H1 (cell line): ENCODE data around the gene IL17RA. TPM values are rescaled to one million over a fixed set of nuclear protein-coding genes. Genes with fewer than 3 reads are reported as not detected.

ENCODE experiments used
- CTCF ChIA-PET: fragments of 300-600 bp; sonication (Branson Sonifier 250); formaldehyde crosslinking; loops from one replicate; lab custom pipeline; 2021; ENCODE audit not compliant: partially characterized antibody; lab: Charles Lee
- POLR2A ChIA-PET: fragments of 300-600 bp; sonication (Branson Sonifier 250); formaldehyde crosslinking; loops from one replicate; lab custom pipeline; 2021; ENCODE audit warnings: inconsistent platforms; ENCODE audit not compliant: partially characterized antibody; lab: Charles Lee
- DNase-seq, 2 experiments: peaks; one replicate each; pipeline versions ENCODE4 v3.0.0 to v3.0.0-alpha.2; 2010 to 2022; ENCODE audit warnings: low spot score in 2 of 2, low read depth in 1 of 2, mixed read lengths in 1 of 2
- FAIRE-seq: peaks from 2 replicates; lab custom pipeline; 2011; peaks lifted over from hg19 to GRCh38; lab: Jason Lieb, UNC
- H2AFZ ChIP-seq: 2 replicates; pipeline ENCODE4 v1.8.1; 2012; ENCODE audit warnings: low read length, inconsistent platforms
- H2AK5ac ChIP-seq: 2 replicates; pipeline ENCODE4 v1.6.1; 2013; ENCODE audit warnings: low read depth, low read length
- H2BK120ac ChIP-seq: replicated peaks from 2 replicates; pipeline ENCODE3; 2013; ENCODE audit warnings: low read depth, low read length, inconsistent platforms
- H2BK12ac ChIP-seq: 2 replicates; pipeline ENCODE4 v1.6.1; 2013; ENCODE audit warnings: low read depth, low read length
- H2BK15ac ChIP-seq: 2 replicates; pipeline ENCODE4 v1.6.1; 2013; ENCODE audit warnings: low read length
- H2BK20ac ChIP-seq: 2 replicates; pipeline ENCODE4 v1.6.1; 2013; ENCODE audit warnings: low read length
- H2BK5ac ChIP-seq: 2 replicates; pipeline ENCODE4 v1.6.1; 2013; ENCODE audit warnings: low read depth, low read length
- H3K14ac ChIP-seq: 2 replicates; pipeline ENCODE4 v1.6.1; 2013; ENCODE audit warnings: inconsistent platforms; ENCODE audit not compliant: insufficient read length
- H3K18ac ChIP-seq: 2 replicates; pipeline ENCODE4 v1.6.1; 2013; ENCODE audit warnings: low read length; ENCODE audit errors: extremely low read depth
- H3K23ac ChIP-seq: 2 replicates; pipeline ENCODE4 v1.6.1; 2013; ENCODE audit warnings: inconsistent platforms; ENCODE audit not compliant: insufficient read length
- H3K23me2 ChIP-seq: 2 replicates; pipeline ENCODE4 v1.6.1; 2013; ENCODE audit warnings: low read depth, low read length
- H3K27ac ChIP-seq: 2 replicates; pipeline ENCODE4 v1.6.1; 2011; ENCODE audit warnings: low read depth, low read length, inconsistent platforms
- H3K27me3 ChIP-seq, 4 experiments: replicated peaks in 1 of 4; 1 replicate in 1 of 4; 2 replicates in 3 of 4; pipeline versions ENCODE4 v1.6.1 to v1.8.1; 2011 to 2013; ENCODE audit warnings: low read length in 3 of 4, mild to moderate bottlenecking in 3 of 4, inconsistent platforms in 2 of 4, mixed read lengths in 2 of 4, moderate library complexity in 1 of 4; ENCODE audit not compliant: control insufficient read depth in 3 of 4, insufficient read depth in 3 of 4; ENCODE audit errors: extremely low read depth in 1 of 4
- H3K36me3 ChIP-seq, 4 experiments: 2 replicates each; pipeline versions ENCODE4 v1.6.1 to v1.8.1; 2011 to 2013; ENCODE audit warnings: mild to moderate bottlenecking in 4 of 4, low read length in 3 of 4, moderate library complexity in 2 of 4, control low read depth in 1 of 4, inconsistent platforms in 1 of 4; ENCODE audit not compliant: insufficient read depth in 4 of 4, control insufficient read depth in 2 of 4
- H3K4ac ChIP-seq: replicated peaks from 2 replicates; pipeline ENCODE3; 2013; ENCODE audit warnings: low read length, low read depth, mixed read lengths, inconsistent platforms; ENCODE audit not compliant: insufficient read length
- H3K4me1 ChIP-seq, 4 experiments: replicated peaks in 1 of 4; 1 replicate in 1 of 4; 2 replicates in 3 of 4; pipeline versions ENCODE4 v1.6.1 to v1.8.1; 2011 to 2013; ENCODE audit warnings: low read length in 3 of 4, inconsistent platforms in 2 of 4, mixed read lengths in 1 of 4; ENCODE audit not compliant: insufficient read depth in 4 of 4, control insufficient read depth in 3 of 4
- H3K4me2 ChIP-seq, 2 experiments: 2 replicates each; pipeline versions ENCODE4 v1.6.1 to v1.8.1; 2011 to 2013; ENCODE audit warnings: low read depth in 2 of 2, low read length in 2 of 2, control low read depth in 1 of 2, inconsistent platforms in 1 of 2, mild to moderate bottlenecking in 1 of 2; ENCODE audit not compliant: insufficient read depth in 1 of 2
- H3K4me3 ChIP-seq, 4 experiments: fragments of 200-600, 300-600 bp in 1 of 4; sonication (generic), shearing (Covaris generic), sonication (Bioruptor Twin) in 1 of 4; 2 replicates each; pipeline versions ENCODE4 v1.5.1 to v1.8.1; 2011 to 2016; ENCODE audit warnings: low read length in 4 of 4, low read depth in 3 of 4, control low read depth in 2 of 4, inconsistent platforms in 2 of 4, mild to moderate bottlenecking in 2 of 4, mixed read lengths in 1 of 4, moderate library complexity in 1 of 4; ENCODE audit not compliant: insufficient read depth in 2 of 4; ENCODE audit errors: extremely low read depth in 1 of 4
- H3K56ac ChIP-seq: replicated peaks from 2 replicates; pipeline ENCODE3; 2013; ENCODE audit warnings: low read depth, mild to moderate bottlenecking, mixed read lengths, low read length, inconsistent platforms; ENCODE audit not compliant: insufficient read length
- H3K79me1 ChIP-seq: 2 replicates; pipeline ENCODE4 v1.6.1; 2013; ENCODE audit warnings: low read depth, low read length, control low read depth
- H3K79me2 ChIP-seq, 2 experiments: 2 replicates each; pipeline versions ENCODE4 v1.6.1 to v1.8.1; 2012 to 2013; ENCODE audit warnings: low read length in 2 of 2, mild to moderate bottlenecking in 2 of 2, inconsistent platforms in 1 of 2; ENCODE audit not compliant: insufficient read depth in 2 of 2, control insufficient read depth in 1 of 2
- H3K9ac ChIP-seq, 4 experiments: replicated peaks in 1 of 4; 1 replicate in 1 of 4; 2 replicates in 3 of 4; pipeline versions ENCODE4 v1.6.1 to v1.8.1; 2011 to 2013; ENCODE audit warnings: low read depth in 3 of 4, low read length in 3 of 4, control low read depth in 2 of 4, mild to moderate bottlenecking in 2 of 4, moderate library complexity in 2 of 4, inconsistent platforms in 1 of 4; ENCODE audit errors: extremely low read depth in 1 of 4
- H3K9me3 ChIP-seq, 2 experiments: 2 replicates each; pipeline versions ENCODE4 v1.6.1 to v1.8.1; 2012 to 2013; ENCODE audit warnings: mild to moderate bottlenecking in 2 of 2, moderate library complexity in 2 of 2, control low read depth in 1 of 2, inconsistent platforms in 1 of 2, low read depth in 1 of 2, low read length in 1 of 2, mixed read lengths in 1 of 2; ENCODE audit not compliant: insufficient read depth in 2 of 2
- H4K20me1 ChIP-seq, 2 experiments: replicated peaks in 1 of 2; 2 replicates each; pipeline versions ENCODE3 to v1.8.1; 2011 to 2013; ENCODE audit warnings: inconsistent platforms in 2 of 2, low read length in 2 of 2, mild to moderate bottlenecking in 1 of 2; ENCODE audit not compliant: insufficient read depth in 2 of 2, control insufficient read depth in 1 of 2
- H4K5ac ChIP-seq: 2 replicates; pipeline ENCODE4 v1.6.1; 2013; ENCODE audit warnings: low read length, low read depth, mixed read lengths, inconsistent platforms; ENCODE audit not compliant: insufficient read length
- H4K8ac ChIP-seq: 2 replicates; pipeline ENCODE4 v1.8.0; 2013; ENCODE audit warnings: mild to moderate bottlenecking, moderate library complexity, low read length, inconsistent platforms; ENCODE audit not compliant: insufficient read depth; ENCODE audit errors: extremely low read depth
- H4K91ac ChIP-seq: replicated peaks from 2 replicates; pipeline ENCODE3; 2013; ENCODE audit warnings: low read length, mixed read lengths, inconsistent platforms; ENCODE audit not compliant: insufficient read length
- POU5F1 ChIP-seq: IDR thresholded peaks from 2 replicates; pipeline ENCODE4 v1.6.1; 2011; ENCODE audit warnings: low read depth, mild to moderate bottlenecking, low read length, moderate library complexity
- WGBS, 2 experiments: shearing (Covaris generic) in 1 of 2; methylation state at CpG; one replicate each; pipeline versions ENCODE4 v1.1.6 to v1.1.7; 2013 to 2015; ENCODE audit warnings: low lambda C conversion rate in 2 of 2, mixed read lengths in 2 of 2, inconsistent platforms in 1 of 2, low coverage in 1 of 2, missing lambda C conversion rate in 1 of 2; ENCODE audit not compliant: insufficient replicate concordance in 2 of 2, insufficient coverage in 1 of 2, insufficient read length in 1 of 2; ENCODE audit errors: extremely low coverage in 1 of 2, missing lambda C conversion rate in 1 of 2; 5-methylcytosine and 5-hydroxymethylcytosine counted together
- polyA plus RNA-seq, 7 experiments: library from polyadenylated mRNA; depleted of rRNA in 3 of 7; stranded (reverse) in 5 of 7; unstranded in 2 of 7; fragments of >200 nt in 5 of 7; fragments of 200-250 nt in 2 of 7; gene quantifications; 1 replicate in 5 of 7; 2 replicates in 1 of 7; 4 replicates in 1 of 7; pipeline versions ENCODE4 v1.2.1 to v1.2.3, GENCODE V29; 2011 to 2013; ENCODE audit warnings: missing spikeins in 2 of 7, mixed read lengths in 2 of 7
- total RNA-seq: library from RNA; stranded (reverse); fragmentation: NEBNext Ultra II Directional; extraction: Animal tissue kit (Norgen Biotek cat#: 25700); gene quantifications from 2 replicates; pipeline ENCODE4 v1.2.1, GENCODE V29; 2021
- TF ChIP-seq, protein P1 (sequence below): IDR thresholded peaks from 2 replicates; pipeline ENCODE4 v1.6.1; 2012; ENCODE audit warnings: inconsistent platforms

The IL17RA gene
- total and polyA plus RNA-seq, 2 of the 8 experiments (the other 6 are each of a cell fraction or from before 2014, with no cell fraction given), result 5.6 to 9.9 TPM

DNA sequence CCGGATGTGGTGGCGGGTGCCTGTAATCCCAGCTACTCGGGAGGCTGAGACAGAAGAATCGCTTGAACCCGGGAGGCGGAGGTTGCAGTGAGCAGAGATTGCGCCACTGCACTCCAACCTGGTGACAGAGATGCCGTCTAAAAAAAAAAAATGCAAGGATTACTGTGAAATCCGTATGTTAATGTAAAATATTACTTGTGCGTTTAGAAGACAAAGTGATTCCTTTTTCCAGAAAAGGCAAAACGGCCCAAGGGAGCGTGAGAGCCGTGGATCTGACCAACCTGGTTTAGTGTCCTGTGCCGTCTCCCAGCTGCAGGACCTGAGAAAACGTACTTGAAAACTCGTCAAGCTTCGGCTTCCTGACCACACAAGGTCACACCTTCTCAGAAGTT, 73.4 kb downstream of the IL17RA start:
- H2BK12ac ChIP-seq, result no peak overlapping the region
- H3K9ac ChIP-seq, result peak overlapping the region in 2 of 4 experiments; percentile 5 to 33; a peak in 2 of 7 replicates
- H3K4me3 ChIP-seq, result peak overlapping the region; percentile 47 to 70 (median 66)
- CTCF ChIA-PET, result interaction anchor here (1.4 kb wide), 2 partner anchors 11 to 26 kb away, joined by 6 to 7 read pairs; no protein-coding TSS in a partner anchor
- no peak overlapping the region for H2BK5ac ChIP-seq
- no peak overlapping the region for H3K23ac ChIP-seq
- H3K79me2 ChIP-seq, result peaks cover 17 to 44% of the 10 kb centered on the region in 2 experiments
- H2BK15ac ChIP-seq, result no peak overlapping the region
- H3K56ac ChIP-seq, result no peak overlapping the region
- H3K27ac ChIP-seq, result no peak overlapping the region
- H2AFZ ChIP-seq, result no peak overlapping the region
- 64% methylated on average over 17 of the region's 17 CpGs; no CpG with 5 or more reads in 1 of the 2 experiments for WGBS, 2 experiments
- 0 out of 7 replicates have a peak, but pooled peaks cover 0 to 4% (median 0%) of the 10 kb centered on the region in 4 experiments for H3K27me3 ChIP-seq
- no peak for DNase-seq
- H3K23me2 ChIP-seq, result peaks cover 10% of the 10 kb centered on the region; the same call in 1 of the 2 replicates
- H3K4ac ChIP-seq, result no peak overlapping the region
- H3K14ac ChIP-seq, result no peak overlapping the region
- peaks cover 3 to 8% (median 5%) of the 10 kb centered on the region in 4 experiments; a peak in 6 of 7 replicates for H3K4me1 ChIP-seq
- H3K36me3 ChIP-seq, result no peaks in the 10 kb centered on the region
- H4K91ac ChIP-seq, result no peak overlapping the region
- peaks cover 8% of the 10 kb centered on the region for H3K79me1 ChIP-seq
- H2BK20ac ChIP-seq, result no peak overlapping the region
- H2AK5ac ChIP-seq, result no peak overlapping the region
- peaks cover 2 to 5% of the 10 kb centered on the region in 2 experiments for H4K20me1 ChIP-seq
- H2BK120ac ChIP-seq, result no peak overlapping the region
- H3K9me3 ChIP-seq, result no peaks in the 10 kb centered on the region
- peak overlapping the region; percentile 60; the same call in 1 of the 2 replicates for H3K18ac ChIP-seq
- TF ChIP-seq POU5F1, result no peak
- TF ChIP-seq, protein P1, sequence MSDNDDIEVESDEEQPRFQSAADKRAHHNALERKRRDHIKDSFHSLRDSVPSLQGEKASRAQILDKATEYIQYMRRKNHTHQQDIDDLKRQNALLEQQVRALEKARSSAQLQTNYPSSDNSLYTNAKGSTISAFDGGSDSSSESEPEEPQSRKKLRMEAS, result 0 out of 2 replicates have a peak, but pooled peaks have one; percentile 45
- peak overlapping the region; percentile 35 for H4K8ac ChIP-seq
- POLR2A ChIA-PET, result interaction anchor here (0.5 to 2.0 kb wide), 5 partner anchors 11 to 472 kb away, joined by 3 to 6 read pairs (median 3); no protein-coding TSS in a partner anchor
- H3K4me2 ChIP-seq, result peak overlapping the region; percentile 67 to 70
- FAIRE-seq, result no peak
- H4K5ac ChIP-seq, result no peak overlapping the region
